Muscle layer of colon (tissue), 2 donors: Measurements from ENCODE around the gene LKAAEAR1.

Experiments
- H3K27ac ChIP-seq: one replicate; pipeline ENCODE4 v1.7.0; 2013; ENCODE audit warnings: low read depth, mild to moderate bottlenecking, low read length, moderate library complexity
- H3K27me3 ChIP-seq, 2 donors: one replicate each; pipeline ENCODE4 v1.7.0; 2013; ENCODE audit warnings: low read length in 2 of 2, mild to moderate bottlenecking in 2 of 2; ENCODE audit not compliant: insufficient read depth in 2 of 2, control insufficient read depth in 1 of 2
- H3K36me3 ChIP-seq: one replicate; pipeline ENCODE4 v1.7.0; 2013; ENCODE audit warnings: mild to moderate bottlenecking, low read length; ENCODE audit not compliant: insufficient read depth
- H3K4me1 ChIP-seq: one replicate; pipeline ENCODE4 v1.7.0; 2013; ENCODE audit warnings: mild to moderate bottlenecking, low read length; ENCODE audit not compliant: insufficient read depth
- H3K4me3 ChIP-seq, 2 donors: one replicate each; pipeline ENCODE4 v1.7.0; 2013; ENCODE audit warnings: low read length in 2 of 2, low read depth in 1 of 2, mild to moderate bottlenecking in 1 of 2, moderate library complexity in 1 of 2
- H3K9ac ChIP-seq: one replicate; pipeline ENCODE4 v1.7.0; 2013; ENCODE audit warnings: low read length
- H3K9me3 ChIP-seq: one replicate; pipeline ENCODE4 v1.7.0; 2013; ENCODE audit warnings: mild to moderate bottlenecking, low read length
- donor health status: abdominal sarcoma.
- donor health status: Adenocarcinoma of cecum.

Gene LKAAEAR1

GRCh38 chr20:64080013-64080812 lies 4.0 kb downstream of the LKAAEAR1 start, which contains the start of gene OPRL1:
Gene OPRL1 (plus strand): TSS chr20:64080082. CDS start chr20:64092721, 12,639 bp downstream.
- Histone ChIP-seq H3K27ac (peak within 1 kb of the TSS; percentile 72), H3K27me3 (peaks cover 10 to 31% of the 10 kb centered on the region in 2 donors), H3K9me3 (no peaks in the 10 kb centered on the region), H3K4me1 (peaks cover 16% of the 10 kb centered on the region), H3K9ac (no peak within 1 kb of the TSS), H3K4me3 (peak within 1 kb of the TSS; percentile 67 to 73), H3K36me3 (no peaks in the 10 kb centered on the region)

- Histone ChIP-seq H3K27me3 (peaks cover 5 to 23% of the 10 kb centered on the region in 2 donors), H3K4me3 (peak within 1 kb of the TSS; percentile 67 to 73), H3K27ac (peak within 1 kb of the TSS; percentile 72), H3K9me3 (no peaks in the 10 kb centered on the region), H3K36me3 (no peaks in the 10 kb centered on the region), H3K4me1 (peaks cover 16% of the 10 kb centered on the region), H3K9ac (no peak within 1 kb of the TSS)
These were observed 4.8 kb downstream of the LKAAEAR1 start, which contains the start of gene RGS19 for GRCh38 chr20:64079273-64080012. Gene RGS19 (minus strand): TSS chr20:64079518. CDS start chr20:64076886, 2,632 bp downstream.

GRCh38 chr20:64078934-64079272 lies 5.3 kb downstream of the LKAAEAR1 start:
- Histone ChIP-seq H3K27ac (peak overlapping the region; percentile 72), H3K36me3 (no peaks in the 10 kb centered on the region), H3K27me3 (peaks cover 0 to 18% of the 10 kb centered on the region in 2 donors), H3K4me3 (peak overlapping the region; percentile 67 to 73), H3K9ac (no peak overlapping the region), H3K9me3 (no peaks in the 10 kb centered on the region), H3K4me1 (peaks cover 16% of the 10 kb centered on the region)

GRCh38 chr20:64077876-64078551 lies 6.2 kb downstream of the LKAAEAR1 start:
- H3K4me1 ChIP-seq = peaks cover 14% of the 10 kb centered on the region
- peaks cover 0 to 11% of the 10 kb centered on the region in 2 donors for H3K27me3 ChIP-seq
- no peaks in the 10 kb centered on the region for H3K36me3 ChIP-seq
- H3K9ac ChIP-seq = no peak overlapping the region
- no peak overlapping the region for H3K27ac ChIP-seq
- no peaks in the 10 kb centered on the region for H3K9me3 ChIP-seq
- peak overlapping the region in 1 of 2 donors; percentile 67 for H3K4me3 ChIP-seq

GRCh38 chr20:64077541-64077875 lies 6.7 kb downstream of the LKAAEAR1 start:
- no peak overlapping the region for H3K9ac ChIP-seq
- H3K27me3 ChIP-seq = peaks cover 0 to 8% of the 10 kb centered on the region in 2 donors
- no peaks in the 10 kb centered on the region for H3K36me3 ChIP-seq
- no peak overlapping the region for H3K4me3 ChIP-seq
- H3K27ac ChIP-seq = no peak overlapping the region
- peaks cover 11% of the 10 kb centered on the region for H3K4me1 ChIP-seq
- H3K9me3 ChIP-seq = no peaks in the 10 kb centered on the region

GRCh38 chr20:64077094-64077493 lies 7.1 kb downstream of the LKAAEAR1 start:
- H3K4me1 ChIP-seq = peaks cover 11% of the 10 kb centered on the region
- no peak overlapping the region for H3K9ac ChIP-seq
- no peak overlapping the region for H3K4me3 ChIP-seq
- no peak overlapping the region for H3K27ac ChIP-seq
- peaks cover 0 to 8% of the 10 kb centered on the region in 2 donors for H3K27me3 ChIP-seq
- H3K9me3 ChIP-seq = no peaks in the 10 kb centered on the region
- no peaks in the 10 kb centered on the region for H3K36me3 ChIP-seq

GRCh38 chr20:64076061-64076997 lies 7.9 kb downstream of the LKAAEAR1 start:
- Histone ChIP-seq H3K36me3 (no peaks in the 10 kb centered on the region), H3K9me3 (no peaks in the 10 kb centered on the region), H3K27me3 (peaks cover 0 to 8% of the 10 kb centered on the region in 2 donors), H3K27ac (no peak overlapping the region), H3K4me1 (peaks cover 11% of the 10 kb centered on the region), H3K9ac (no peak overlapping the region), H3K4me3 (no peak overlapping the region)

- Histone ChIP-seq H3K27ac (no peak overlapping the region), H3K4me1 (peaks cover 11% of the 10 kb centered on the region), H3K27me3 (peaks cover 0 to 8% of the 10 kb centered on the region in 2 donors), H3K9ac (no peak overlapping the region), H3K9me3 (no peaks in the 10 kb centered on the region), H3K4me3 (no peak overlapping the region), H3K36me3 (no peaks in the 10 kb centered on the region)
These were observed 8.6 kb downstream of the LKAAEAR1 start for GRCh38 chr20:64075556-64075955.

GRCh38 chr20:64074963-64075362 lies 9.2 kb downstream of the LKAAEAR1 start:
- no peak overlapping the region for H3K4me3 ChIP-seq
- no peak overlapping the region for H3K27ac ChIP-seq
- no peak overlapping the region for H3K9ac ChIP-seq
- no peaks in the 10 kb centered on the region for H3K9me3 ChIP-seq
- peaks cover 0 to 8% of the 10 kb centered on the region in 2 donors for H3K27me3 ChIP-seq
- H3K4me1 ChIP-seq = peaks cover 11% of the 10 kb centered on the region
- peaks cover 5% of the 10 kb centered on the region for H3K36me3 ChIP-seq

GRCh38 chr20:64074184-64074789 lies 9.9 kb downstream of the LKAAEAR1 start:
- Histone ChIP-seq H3K4me3 (no peak overlapping the region), H3K9me3 (no peaks in the 10 kb centered on the region), H3K36me3 (peaks cover 5% of the 10 kb centered on the region), H3K4me1 (peaks cover 9% of the 10 kb centered on the region), H3K27me3 (peaks cover 0 to 7% of the 10 kb centered on the region in 2 donors), H3K9ac (no peak overlapping the region), H3K27ac (no peak overlapping the region)
